HL-60 (cell line): ENCODE data around the gene RAB3A.

Source experiments
- DNase-seq, 2 experiments: peaks; one replicate each; pipeline ENCODE4 v3.0.0-alpha.2; 2010 to 2020; ENCODE audit warnings: low read depth in 1 of 2, low spot score in 1 of 2
- H3K27ac ChIP-seq: fragments of 250-450 bp; sonication (Bioruptor Pico); replicated peaks from 2 replicates; pipeline ENCODE4 v1.5.1; 2020; ENCODE audit warnings: mild to moderate bottlenecking, moderate library complexity
- H3K27me3 ChIP-seq: fragments of 250-450 bp; sonication (Bioruptor Pico); 2 replicates; pipeline ENCODE4 v1.5.1; 2021; ENCODE audit warnings: mild to moderate bottlenecking, moderate library complexity; ENCODE audit not compliant: insufficient read depth, poor library complexity, severe bottlenecking
- H3K4me3 ChIP-seq: replicated peaks from 2 replicates; pipeline ENCODE4 v1.5.1; 2011; ENCODE audit warnings: mild to moderate bottlenecking, control low read depth, low read length; ENCODE audit not compliant: insufficient read depth
- GABPA ChIP-seq: IDR thresholded peaks from 2 replicates; pipeline ENCODE4 v1.6.1; 2012; ENCODE audit warnings: low read depth
- POLR2AphosphoS5 ChIP-seq: IDR thresholded peaks from 2 replicates; pipeline ENCODE4 v1.6.1; 2012; ENCODE audit warnings: low read depth
- REST ChIP-seq: IDR thresholded peaks from 2 replicates; pipeline ENCODE4 v1.6.1; 2012; ENCODE audit warnings: low read depth; ENCODE audit not compliant: insufficient replicate concordance
- SPI1 ChIP-seq: IDR thresholded peaks from 2 replicates; pipeline ENCODE4 v1.6.1; 2012; ENCODE audit warnings: low read depth, mild to moderate bottlenecking, borderline replicate concordance
- TF ChIP-seq, protein P1 (sequence below): IDR thresholded peaks from one replicate; pipeline ENCODE4 v1.5.1; 2011; ENCODE audit warnings: low read length, control low read depth, inconsistent platforms; ENCODE audit not compliant: insufficient read depth

Gene RAB3A

GRCh38 chr19:18156268-18156667 lies 47.6 kb downstream of the RAB3A start:
- Histone ChIP-seq H3K4me3 (no peak overlapping the region), H3K27me3 (no peaks in the 10 kb centered on the region), H3K27ac (no peak overlapping the region)
- no peak for DNase-seq
- TF ChIP-seq REST (no peak), GABPA (no peak), POLR2AphosphoS5 (no peak), SPI1 (no peak)
- TF ChIP-seq, protein P1, sequence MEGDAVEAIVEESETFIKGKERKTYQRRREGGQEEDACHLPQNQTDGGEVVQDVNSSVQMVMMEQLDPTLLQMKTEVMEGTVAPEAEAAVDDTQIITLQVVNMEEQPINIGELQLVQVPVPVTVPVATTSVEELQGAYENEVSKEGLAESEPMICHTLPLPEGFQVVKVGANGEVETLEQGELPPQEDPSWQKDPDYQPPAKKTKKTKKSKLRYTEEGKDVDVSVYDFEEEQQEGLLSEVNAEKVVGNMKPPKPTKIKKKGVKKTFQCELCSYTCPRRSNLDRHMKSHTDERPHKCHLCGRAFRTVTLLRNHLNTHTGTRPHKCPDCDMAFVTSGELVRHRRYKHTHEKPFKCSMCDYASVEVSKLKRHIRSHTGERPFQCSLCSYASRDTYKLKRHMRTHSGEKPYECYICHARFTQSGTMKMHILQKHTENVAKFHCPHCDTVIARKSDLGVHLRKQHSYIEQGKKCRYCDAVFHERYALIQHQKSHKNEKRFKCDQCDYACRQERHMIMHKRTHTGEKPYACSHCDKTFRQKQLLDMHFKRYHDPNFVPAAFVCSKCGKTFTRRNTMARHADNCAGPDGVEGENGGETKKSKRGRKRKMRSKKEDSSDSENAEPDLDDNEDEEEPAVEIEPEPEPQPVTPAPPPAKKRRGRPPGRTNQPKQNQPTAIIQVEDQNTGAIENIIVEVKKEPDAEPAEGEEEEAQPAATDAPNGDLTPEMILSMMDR, result no peak

DNA sequence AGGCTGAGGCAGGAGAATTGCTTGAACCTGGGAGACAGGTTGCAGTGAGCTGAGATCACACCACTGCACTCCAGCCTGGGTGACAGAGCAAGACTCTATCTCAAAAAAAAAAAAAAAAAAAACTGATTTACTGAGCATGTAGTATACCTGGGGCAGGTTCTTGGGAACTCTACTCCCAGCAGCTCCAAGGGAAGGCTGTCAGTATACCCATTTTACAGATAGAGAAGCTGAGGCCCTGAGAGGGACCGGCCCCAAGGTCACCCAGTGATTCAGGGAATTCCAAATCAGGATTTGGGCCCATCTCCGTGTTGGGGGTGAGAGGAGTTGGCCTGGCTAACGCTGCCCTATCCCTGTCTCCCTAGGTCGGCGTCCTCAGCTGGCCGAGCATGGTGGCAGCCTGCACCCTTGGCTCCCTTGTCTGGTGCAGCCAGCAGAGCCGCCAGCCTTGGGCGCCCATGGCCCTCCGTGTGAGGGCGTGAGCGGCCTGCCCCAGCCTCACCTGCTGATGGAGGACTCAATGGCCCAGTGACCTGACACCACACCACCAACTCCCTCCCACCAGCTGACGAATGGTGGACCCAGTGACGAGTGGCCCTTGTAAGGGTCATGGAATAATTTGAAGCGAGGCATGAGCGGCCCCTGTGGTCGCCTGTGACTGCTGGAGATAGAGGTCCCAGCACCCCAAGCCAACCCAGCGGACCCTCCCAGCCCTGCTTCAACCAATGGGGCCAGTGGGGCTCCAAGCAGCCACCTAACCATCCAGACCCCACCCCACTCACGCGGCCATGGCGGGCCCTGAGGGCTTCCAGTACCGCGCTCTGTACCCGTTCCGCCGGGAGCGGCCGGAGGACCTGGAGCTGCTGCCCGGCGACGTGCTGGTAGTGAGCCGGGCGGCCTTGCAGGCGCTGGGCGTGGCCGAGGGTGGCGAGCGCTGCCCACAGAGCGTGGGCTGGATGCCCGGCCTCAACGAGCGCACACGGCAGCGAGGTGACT lies 48.5 kb downstream of the RAB3A start:
- Histone ChIP-seq H3K27ac (no peak overlapping the region), H3K4me3 (no peak overlapping the region), H3K27me3 (no peaks in the 10 kb centered on the region)
- no peak for DNase-seq
- TF ChIP-seq POLR2AphosphoS5 (no peak), SPI1 (no peak), GABPA (no peak), REST (no peak)
- TF ChIP-seq, protein P1, result no peak

DNA sequence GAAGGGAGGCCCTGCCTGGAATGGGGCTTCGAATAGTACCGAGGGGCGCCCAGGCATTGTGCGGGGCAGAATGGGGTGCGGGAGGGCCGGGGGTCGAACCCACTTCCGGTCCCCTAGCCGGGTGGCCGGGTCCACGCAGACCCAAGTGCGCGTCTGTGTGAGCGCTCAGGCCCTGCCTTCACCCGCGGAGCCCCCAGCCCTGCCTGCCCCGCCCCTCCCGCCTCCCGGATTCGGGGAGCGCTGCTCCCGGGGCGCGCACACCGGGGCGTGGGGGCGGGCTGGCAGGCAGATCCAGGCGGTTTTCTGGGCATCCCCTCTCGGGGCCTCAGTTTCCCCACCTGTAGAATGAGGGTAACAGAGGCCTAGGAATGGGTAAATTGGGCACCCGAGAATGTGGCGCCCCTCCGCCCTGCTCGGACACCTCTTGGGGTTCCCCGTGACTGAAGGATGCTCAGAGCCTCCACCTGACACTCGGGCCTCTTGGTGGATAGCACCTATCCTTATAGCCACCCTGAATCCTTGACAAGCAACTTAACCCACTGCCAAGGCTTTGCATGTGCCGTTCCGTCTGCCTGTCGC lies 50.2 kb downstream of the RAB3A start:
- no peak for DNase-seq
- Histone ChIP-seq H3K27me3 (no peaks in the 10 kb centered on the region), H3K4me3 (peak overlapping the region; percentile 84), H3K27ac (peak overlapping the region; percentile 99)
- TF ChIP-seq GABPA (no peak), SPI1 (no peak), POLR2AphosphoS5 (no peak), REST (no peak)
- TF ChIP-seq, protein P1, result no peak
